GM23338 (cell line): ENCODE measurements around the gene KIAA0232. TPM values are rescaled to one million over a fixed set of nuclear protein-coding genes. Genes with fewer than 3 reads are reported as not detected.

Experiments
- ATAC-seq: fragments of 200-7000 bp; cut with Tn5 transposase; 3 replicates; pipeline ENCODE4 v1.9.1; 2020
- DNase-seq: peaks from one replicate; pipeline ENCODE4 v3.0.0-alpha.2; 2015; ENCODE audit warnings: low spot score
- H2AFZ ChIP-seq: fragments of 200-600 bp; sonication (generic); 2 replicates; pipeline ENCODE4 v1.8.0; 2016; ENCODE audit warnings: antibody characterized with exemption, mild to moderate bottlenecking, moderate library complexity
- H3F3A ChIP-seq: fragments of 200-600 bp; sonication (generic); replicated peaks from 2 replicates; pipeline ENCODE4 v1.8.0; 2017; ENCODE audit warnings: antibody characterized with exemption, mixed run types, low read depth
- H3K27ac ChIP-seq: fragments of 200-600 bp; sonication (generic); 2 replicates; pipeline ENCODE4 v1.6.1; 2016; ENCODE audit warnings: low read depth
- H3K27me3 ChIP-seq: fragments of 200-600 bp; sonication (generic); 2 replicates; pipeline ENCODE4 v1.8.0; 2016; ENCODE audit warnings: mild to moderate bottlenecking, mixed run types, moderate library complexity; ENCODE audit not compliant: insufficient read depth
- H3K36me3 ChIP-seq: fragments of 200-600 bp; sonication (generic); 2 replicates; pipeline ENCODE4 v1.8.0; 2016; ENCODE audit warnings: mild to moderate bottlenecking; ENCODE audit not compliant: insufficient read depth
- H3K4me1 ChIP-seq: fragments of 200-600 bp; sonication (generic); 2 replicates; pipeline ENCODE4 v1.8.0; 2016; ENCODE audit warnings: mild to moderate bottlenecking, moderate library complexity; ENCODE audit not compliant: insufficient read depth
- H3K4me2 ChIP-seq: fragments of 200-600 bp; sonication (generic); 2 replicates; pipeline ENCODE4 v1.7.1; 2017; ENCODE audit warnings: mixed run types
- H3K4me3 ChIP-seq: fragments of 200-600 bp; sonication (generic); 2 replicates; pipeline ENCODE4 v1.6.1; 2016; ENCODE audit warnings: mixed run types
- H3K79me2 ChIP-seq: fragments of 200-600 bp; sonication (generic); replicated peaks from 2 replicates; pipeline ENCODE4 v1.8.0; 2017; ENCODE audit warnings: mild to moderate bottlenecking; ENCODE audit not compliant: insufficient read depth
- H3K9me2 ChIP-seq: fragments of 200-600 bp; sonication (generic); 2 replicates; pipeline ENCODE4 v1.8.0; 2017; ENCODE audit not compliant: insufficient read depth
- H4K20me1 ChIP-seq: fragments of 200-600 bp; sonication (generic); replicated peaks from 2 replicates; pipeline ENCODE4 v1.8.0; 2017; ENCODE audit warnings: mild to moderate bottlenecking; ENCODE audit not compliant: insufficient read depth
- H3K27ac Mint-ChIP-seq: 2 replicates; pipeline ENCODE4 v1.8.0; 2020; ENCODE audit warnings: inconsistent platforms, mild to moderate bottlenecking, moderate library complexity, mixed read lengths
- H3K27me3 Mint-ChIP-seq: 3 replicates; pipeline ENCODE4 v1.8.0; 2022; ENCODE audit warnings: low read depth, mild to moderate bottlenecking, moderate library complexity, mixed read lengths, inconsistent platforms; ENCODE audit not compliant: insufficient read depth, poor library complexity
- H3K36me3 Mint-ChIP-seq: 3 replicates; pipeline ENCODE4 v1.8.0; 2021; ENCODE audit warnings: low read depth, mild to moderate bottlenecking, inconsistent platforms, moderate library complexity, mixed read lengths
- H3K4me1 Mint-ChIP-seq: 3 replicates; pipeline ENCODE4 v1.8.0; 2020; ENCODE audit warnings: mild to moderate bottlenecking, inconsistent platforms, mixed read lengths
- H3K4me3 Mint-ChIP-seq: 3 replicates; pipeline ENCODE4 v1.8.0; 2021; ENCODE audit warnings: moderate library complexity, mild to moderate bottlenecking, inconsistent platforms, mixed read lengths
- H3K9me3 Mint-ChIP-seq: 3 replicates; pipeline ENCODE4 v1.8.0; 2020; ENCODE audit warnings: moderate library complexity, mild to moderate bottlenecking, inconsistent platforms, mixed read lengths
- CREB1 ChIP-seq: fragments of 250-450 bp; sonication (Bioruptor Pico); IDR thresholded peaks from 2 replicates; pipeline ENCODE4 v1.5.0; 2020; ENCODE audit warnings: low read depth, mild to moderate bottlenecking, moderate library complexity
- EZH2phosphoT487 ChIP-seq: fragments of 200-600 bp; sonication (generic); IDR thresholded peaks from one replicate; pipeline ENCODE4 v1.8.1; 2018; ENCODE audit warnings: antibody characterized with exemption; ENCODE audit not compliant: unreplicated experiment
- NANOG ChIP-seq: IDR thresholded peaks from 2 replicates; pipeline ENCODE4 v1.6.1; 2016; ENCODE audit warnings: antibody characterized with exemption, borderline replicate concordance
- polyA plus RNA-seq: library from polyadenylated mRNA; unstranded; fragments of >200 nt; fragmentation: Nextera tagmentation; extraction: Ambion mirVana; gene quantifications from 2 replicates; pipeline ENCODE4 v1.2.1, GENCODE V29; 2016
- total RNA-seq: library from RNA; depleted of rRNA; stranded (reverse); fragments of >200 nt; shearing (Covaris generic); gene quantifications from 2 replicates; pipeline ENCODE4 v1.2.3, GENCODE V29; 2014
- TF ChIP-seq, protein P1 (sequence below), 2 experiments: fragments of 200-600 bp in 1 of 2; sonication (generic) in 1 of 2; conservative IDR thresholded peaks; 2 replicates each; pipeline versions ENCODE4 v1.5.1 to v1.6.1; 2016 to 2017; ENCODE audit warnings: antibody characterized with exemption in 2 of 2, low read depth in 2 of 2, mild to moderate bottlenecking in 2 of 2, moderate library complexity in 1 of 2
- TF ChIP-seq, protein P2 (sequence below): fragments of 250-450 bp; sonication (Bioruptor Pico); IDR thresholded peaks from 2 replicates; pipeline ENCODE4 v1.5.0; 2020; ENCODE audit warnings: mild to moderate bottlenecking, moderate library complexity

KIAA0232 gene
- total and polyA plus RNA-seq, 2 experiments from 2014 or later: 14.3 to 34.9 TPM

DNA sequence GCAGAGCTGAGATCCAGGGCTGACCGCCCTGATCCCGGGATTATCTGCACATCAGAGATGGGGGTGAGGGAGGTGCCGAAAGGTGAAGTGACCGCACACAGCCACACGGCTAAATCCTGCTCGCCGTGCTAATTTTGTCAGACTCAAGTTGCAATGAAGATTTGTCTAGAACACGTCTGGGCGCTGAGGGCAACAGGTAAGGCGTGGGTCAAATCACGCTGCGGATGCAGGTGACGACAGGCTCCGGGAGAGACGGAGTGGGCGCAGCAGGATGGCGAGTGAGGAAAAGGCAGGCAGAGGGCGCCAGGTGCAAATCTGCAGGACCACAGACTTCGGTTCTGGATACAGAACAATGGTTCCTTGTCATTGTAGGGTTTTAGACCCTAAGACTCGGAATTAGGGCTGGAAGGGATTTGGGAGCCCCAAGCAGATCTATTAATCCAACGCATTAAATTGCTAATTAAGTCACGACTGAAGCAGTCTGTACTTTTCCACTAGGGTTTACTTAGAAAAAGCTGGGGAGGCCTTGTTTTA is 125.2 kb downstream of the KIAA0232 start:
- no peaks in the 10 kb centered on the region for H3K9me2 ChIP-seq
- peaks cover 9% of the 10 kb centered on the region for H4K20me1 ChIP-seq
- Mint-ChIP-seq H3K36me3 (no peaks in the 10 kb centered on the region), H3K27me3 (peaks cover 29% of the 10 kb centered on the region), H3K4me1 (peaks cover 29% of the 10 kb centered on the region), H3K27ac (no peak overlapping the region), H3K4me3 (peak overlapping the region; percentile 55), H3K9me3 (no peaks in the 10 kb centered on the region; the same call in 2 of the 3 replicates)
- H3K36me3 ChIP-seq: no peaks in the 10 kb centered on the region
- H3K4me1 ChIP-seq: peaks cover 11% of the 10 kb centered on the region
- TF ChIP-seq EZH2phosphoT487: no peak
- TF ChIP-seq, protein P1, sequence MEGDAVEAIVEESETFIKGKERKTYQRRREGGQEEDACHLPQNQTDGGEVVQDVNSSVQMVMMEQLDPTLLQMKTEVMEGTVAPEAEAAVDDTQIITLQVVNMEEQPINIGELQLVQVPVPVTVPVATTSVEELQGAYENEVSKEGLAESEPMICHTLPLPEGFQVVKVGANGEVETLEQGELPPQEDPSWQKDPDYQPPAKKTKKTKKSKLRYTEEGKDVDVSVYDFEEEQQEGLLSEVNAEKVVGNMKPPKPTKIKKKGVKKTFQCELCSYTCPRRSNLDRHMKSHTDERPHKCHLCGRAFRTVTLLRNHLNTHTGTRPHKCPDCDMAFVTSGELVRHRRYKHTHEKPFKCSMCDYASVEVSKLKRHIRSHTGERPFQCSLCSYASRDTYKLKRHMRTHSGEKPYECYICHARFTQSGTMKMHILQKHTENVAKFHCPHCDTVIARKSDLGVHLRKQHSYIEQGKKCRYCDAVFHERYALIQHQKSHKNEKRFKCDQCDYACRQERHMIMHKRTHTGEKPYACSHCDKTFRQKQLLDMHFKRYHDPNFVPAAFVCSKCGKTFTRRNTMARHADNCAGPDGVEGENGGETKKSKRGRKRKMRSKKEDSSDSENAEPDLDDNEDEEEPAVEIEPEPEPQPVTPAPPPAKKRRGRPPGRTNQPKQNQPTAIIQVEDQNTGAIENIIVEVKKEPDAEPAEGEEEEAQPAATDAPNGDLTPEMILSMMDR (conservative IDR thresholded peaks at IDR 0.05; ENCODE audit: low read depth in 2 of 2): peak; percentile 60 to 82
- H3K4me2 ChIP-seq: peak overlapping the region; percentile 96
- peak overlapping the region; percentile 95 for H2AFZ ChIP-seq
- H3K4me3 ChIP-seq: peak overlapping the region; percentile 38
- H3F3A ChIP-seq: peaks cover 8% of the 10 kb centered on the region; the same call in 1 of the 2 replicates
- peaks cover 12% of the 10 kb centered on the region for H3K27me3 ChIP-seq
- peak; percentile 43 for ATAC-seq
- H3K27ac ChIP-seq: no peak overlapping the region
- peaks cover 20% of the 10 kb centered on the region for H3K79me2 ChIP-seq
- DNase-seq: peak; percentile 78

DNA sequence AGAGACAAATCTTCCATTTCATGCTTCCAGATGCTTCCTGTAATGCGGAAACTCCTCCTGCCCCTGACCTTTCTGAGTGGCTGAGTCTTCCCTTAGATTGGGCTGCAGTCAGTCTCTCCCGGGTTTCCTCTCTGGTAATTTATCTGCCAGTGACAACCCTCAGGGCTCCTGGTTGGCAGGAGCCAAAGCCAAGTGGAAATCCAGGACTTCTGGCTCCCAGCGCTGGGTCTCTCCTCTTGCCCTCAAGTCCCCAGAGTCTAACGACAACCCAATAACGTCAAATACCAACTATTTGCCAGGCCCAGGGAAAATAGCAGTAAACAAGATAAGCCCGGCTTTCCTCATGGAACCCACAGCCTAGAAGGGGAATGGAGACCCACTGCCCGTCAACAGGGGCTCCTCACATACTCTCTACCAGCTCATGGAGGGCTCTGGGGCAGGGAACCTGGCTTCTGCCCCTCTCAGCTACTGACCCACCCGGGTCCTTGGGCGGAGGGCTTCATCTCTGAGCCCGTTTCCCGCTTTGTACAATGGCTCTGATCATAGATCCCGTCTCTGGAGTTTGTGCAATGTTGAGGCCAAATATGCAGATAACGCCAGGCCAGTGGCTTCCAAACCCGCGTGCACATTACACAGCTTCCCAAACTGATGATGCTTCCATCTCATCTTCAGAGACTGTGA is 126.0 kb downstream of the KIAA0232 start:
- Histone ChIP-seq H4K20me1 (peaks cover 9% of the 10 kb centered on the region), H2AFZ (peak overlapping the region; percentile 91), H3K27me3 (peaks cover 12% of the 10 kb centered on the region), H3K79me2 (peaks cover 28% of the 10 kb centered on the region), H3K4me1 (peaks cover 11% of the 10 kb centered on the region), H3K4me3 (peak overlapping the region; percentile 89), H3K9me2 (no peaks in the 10 kb centered on the region), H3K36me3 (no peaks in the 10 kb centered on the region), H3F3A (peaks cover 8% of the 10 kb centered on the region; the same call in 1 of the 2 replicates), H3K4me2 (peak overlapping the region; percentile 96), H3K27ac (peak overlapping the region; percentile 93; the same call in 1 of the 2 replicates)
- H3K9me3 Mint-ChIP-seq: no peaks in the 10 kb centered on the region; the same call in 2 of the 3 replicates
- H3K4me1 Mint-ChIP-seq: peaks cover 29% of the 10 kb centered on the region
- DNase-seq (no peak), ATAC-seq (no peak)
- H3K27me3 Mint-ChIP-seq: peaks cover 33% of the 10 kb centered on the region
- H3K27ac Mint-ChIP-seq: peak overlapping the region; percentile 72; the same call in 1 of the 2 replicates
- no peaks in the 10 kb centered on the region for H3K36me3 Mint-ChIP-seq
- peak overlapping the region; percentile 87 for H3K4me3 Mint-ChIP-seq
- TF ChIP-seq, protein P1 (conservative IDR thresholded peaks at IDR 0.05; ENCODE audit: low read depth in 2 of 2): no peak
- TF ChIP-seq CREB1 (CRISPR knock-in tag) (no peak), EZH2phosphoT487 (no peak), NANOG (no peak)
- TF ChIP-seq, protein P2, sequence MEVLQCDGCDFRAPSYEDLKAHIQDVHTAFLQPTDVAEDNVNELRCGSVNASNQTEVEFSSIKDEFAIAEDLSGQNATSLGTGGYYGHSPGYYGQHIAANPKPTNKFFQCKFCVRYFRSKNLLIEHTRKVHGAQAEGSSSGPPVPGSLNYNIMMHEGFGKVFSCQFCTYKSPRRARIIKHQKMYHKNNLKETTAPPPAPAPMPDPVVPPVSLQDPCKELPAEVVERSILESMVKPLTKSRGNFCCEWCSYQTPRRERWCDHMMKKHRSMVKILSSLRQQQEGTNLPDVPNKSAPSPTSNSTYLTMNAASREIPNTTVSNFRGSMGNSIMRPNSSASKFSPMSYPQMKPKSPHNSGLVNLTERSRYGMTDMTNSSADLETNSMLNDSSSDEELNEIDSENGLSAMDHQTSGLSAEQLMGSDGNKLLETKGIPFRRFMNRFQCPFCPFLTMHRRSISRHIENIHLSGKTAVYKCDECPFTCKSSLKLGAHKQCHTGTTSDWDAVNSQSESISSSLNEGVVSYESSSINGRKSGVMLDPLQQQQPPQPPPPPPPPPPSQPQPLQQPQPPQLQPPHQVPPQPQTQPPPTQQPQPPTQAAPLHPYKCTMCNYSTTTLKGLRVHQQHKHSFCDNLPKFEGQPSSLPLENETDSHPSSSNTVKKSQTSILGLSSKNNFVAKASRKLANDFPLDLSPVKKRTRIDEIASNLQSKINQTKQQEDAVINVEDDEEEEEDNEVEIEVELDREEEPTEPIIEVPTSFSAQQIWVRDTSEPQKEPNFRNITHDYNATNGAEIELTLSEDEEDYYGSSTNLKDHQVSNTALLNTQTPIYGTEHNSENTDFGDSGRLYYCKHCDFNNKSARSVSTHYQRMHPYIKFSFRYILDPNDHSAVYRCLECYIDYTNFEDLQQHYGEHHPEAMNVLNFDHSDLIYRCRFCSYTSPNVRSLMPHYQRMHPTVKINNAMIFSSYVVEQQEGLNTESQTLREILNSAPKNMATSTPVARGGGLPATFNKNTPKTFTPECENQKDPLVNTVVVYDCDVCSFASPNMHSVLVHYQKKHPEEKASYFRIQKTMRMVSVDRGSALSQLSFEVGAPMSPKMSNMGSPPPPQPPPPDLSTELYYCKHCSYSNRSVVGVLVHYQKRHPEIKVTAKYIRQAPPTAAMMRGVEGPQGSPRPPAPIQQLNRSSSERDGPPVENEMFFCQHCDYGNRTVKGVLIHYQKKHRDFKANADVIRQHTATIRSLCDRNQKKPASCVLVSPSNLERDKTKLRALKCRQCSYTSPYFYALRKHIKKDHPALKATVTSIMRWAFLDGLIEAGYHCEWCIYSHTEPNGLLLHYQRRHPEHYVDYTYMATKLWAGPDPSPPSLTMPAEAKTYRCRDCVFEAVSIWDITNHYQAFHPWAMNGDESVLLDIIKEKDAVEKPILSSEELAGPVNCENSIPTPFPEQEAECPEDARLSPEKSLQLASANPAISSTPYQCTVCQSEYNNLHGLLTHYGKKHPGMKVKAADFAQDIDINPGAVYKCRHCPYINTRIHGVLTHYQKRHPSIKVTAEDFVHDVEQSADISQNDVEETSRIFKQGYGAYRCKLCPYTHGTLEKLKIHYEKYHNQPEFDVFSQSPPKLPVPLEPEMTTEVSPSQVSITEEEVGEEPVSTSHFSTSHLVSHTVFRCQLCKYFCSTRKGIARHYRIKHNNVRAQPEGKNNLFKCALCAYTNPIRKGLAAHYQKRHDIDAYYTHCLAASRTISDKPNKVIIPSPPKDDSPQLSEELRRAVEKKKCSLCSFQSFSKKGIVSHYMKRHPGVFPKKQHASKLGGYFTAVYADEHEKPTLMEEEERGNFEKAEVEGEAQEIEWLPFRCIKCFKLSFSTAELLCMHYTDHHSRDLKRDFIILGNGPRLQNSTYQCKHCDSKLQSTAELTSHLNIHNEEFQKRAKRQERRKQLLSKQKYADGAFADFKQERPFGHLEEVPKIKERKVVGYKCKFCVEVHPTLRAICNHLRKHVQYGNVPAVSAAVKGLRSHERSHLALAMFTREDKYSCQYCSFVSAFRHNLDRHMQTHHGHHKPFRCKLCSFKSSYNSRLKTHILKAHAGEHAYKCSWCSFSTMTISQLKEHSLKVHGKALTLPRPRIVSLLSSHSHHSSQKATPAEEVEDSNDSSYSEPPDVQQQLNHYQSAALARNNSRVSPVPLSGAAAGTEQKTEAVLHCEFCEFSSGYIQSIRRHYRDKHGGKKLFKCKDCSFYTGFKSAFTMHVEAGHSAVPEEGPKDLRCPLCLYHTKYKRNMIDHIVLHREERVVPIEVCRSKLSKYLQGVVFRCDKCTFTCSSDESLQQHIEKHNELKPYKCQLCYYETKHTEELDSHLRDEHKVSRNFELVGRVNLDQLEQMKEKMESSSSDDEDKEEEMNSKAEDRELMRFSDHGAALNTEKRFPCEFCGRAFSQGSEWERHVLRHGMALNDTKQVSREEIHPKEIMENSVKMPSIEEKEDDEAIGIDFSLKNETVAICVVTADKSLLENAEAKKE (CRISPR knock-in tag): no peak
